Kidney tubule cell (primary cell): ENCODE measurements around the gene CHCHD1.
A peak's percentile ranks its signal among the peaks of the same experiment; 100 is the strongest.
"Not testable (repeated sequence)": the region's sequence is repeated elsewhere in the genome, so short reads cannot be mapped to it uniquely, and the experiment has no call there.

Source experiments
- DNase-seq: peaks from one replicate; pipeline ENCODE4 v3.0.0-alpha.2; 2018; ENCODE audit warnings: low spot score

The CHCHD1 gene

GRCh38 chr10:73793456-73793855 lies 11.6 kb downstream of the CHCHD1 start:
- DNase-seq = no peak

- not testable (repeated sequence) for DNase-seq
These were observed 13.6 kb downstream of the CHCHD1 start for GRCh38 chr10:73795491-73795890.

- not testable (repeated sequence) for DNase-seq
These were observed 14.2 kb downstream of the CHCHD1 start for GRCh38 chr10:73796035-73796434.

- DNase-seq = no peak
These were observed 14.9 kb downstream of the CHCHD1 start for GRCh38 chr10:73796766-73797165.

- DNase-seq = no peak
These were observed 15.6 kb downstream of the CHCHD1 start for GRCh38 chr10:73797324-73798025.

GRCh38 chr10:73798087-73798486 lies 16.2 kb downstream of the CHCHD1 start:
- no peak for DNase-seq

GRCh38 chr10:73798927-73799560 lies 17.2 kb downstream of the CHCHD1 start:
- DNase-seq = no peak

GRCh38 chr10:73799899-73800559 lies 18.2 kb downstream of the CHCHD1 start:
- no peak for DNase-seq

- DNase-seq = no peak
These were observed 18.9 kb downstream of the CHCHD1 start for GRCh38 chr10:73800560-73801252.

- DNase-seq = no peak
These were observed 19.4 kb downstream of the CHCHD1 start for GRCh38 chr10:73801253-73801590.

GRCh38 chr10:73802276-73802991 lies 20.6 kb downstream of the CHCHD1 start:
- no peak for DNase-seq

GRCh38 chr10:73803680-73804286 lies 21.9 kb downstream of the CHCHD1 start:
- no peak for DNase-seq

- no peak for DNase-seq
These were observed 24.5 kb downstream of the CHCHD1 start for GRCh38 chr10:73806176-73806950.

GRCh38 chr10:73807471-73807870 lies 25.6 kb downstream of the CHCHD1 start:
- DNase-seq = no peak

- DNase-seq = no peak
These were observed 26.4 kb downstream of the CHCHD1 start for GRCh38 chr10:73808021-73808815.

GRCh38 chr10:73809061-73809818 lies 27.4 kb downstream of the CHCHD1 start:
- no peak for DNase-seq

GRCh38 chr10:73810358-73810734 lies 28.5 kb downstream of the CHCHD1 start:
- DNase-seq = no peak

GRCh38 chr10:73810735-73811465 lies 29.1 kb downstream of the CHCHD1 start:
- DNase-seq = peak; percentile 45

- no peak for DNase-seq
These were observed 30.8 kb downstream of the CHCHD1 start for GRCh38 chr10:73812657-73813056.
